Endothelial cell (in vitro differentiated cells): ENCODE data around the gene MAP1A. TPM values are rescaled to one million over a fixed set of nuclear protein-coding genes. Genes with fewer than 3 reads are reported as not detected.

ENCODE experiments used
- DNase-seq: peaks from one replicate; pipeline ENCODE4 v3.0.0; 2021; ENCODE audit warnings: low spot score
- H3K27ac Mint-ChIP-seq: one replicate; pipeline ENCODE4 v1.8.0; 2021; ENCODE audit warnings: mixed read lengths, inconsistent platforms; ENCODE audit not compliant: unreplicated experiment
- H3K27me3 Mint-ChIP-seq: one replicate; pipeline ENCODE4 v1.8.0; 2021; ENCODE audit warnings: mild to moderate bottlenecking, moderate library complexity, mixed read lengths, inconsistent platforms; ENCODE audit not compliant: unreplicated experiment
- H3K36me3 Mint-ChIP-seq: one replicate; pipeline ENCODE4 v1.8.0; 2021; ENCODE audit warnings: mild to moderate bottlenecking, low read depth, mixed read lengths, inconsistent platforms; ENCODE audit not compliant: unreplicated experiment
- H3K4me1 Mint-ChIP-seq: one replicate; pipeline ENCODE4 v1.8.0; 2021; ENCODE audit warnings: mild to moderate bottlenecking, mixed read lengths, inconsistent platforms; ENCODE audit not compliant: unreplicated experiment
- H3K4me3 Mint-ChIP-seq: one replicate; pipeline ENCODE4 v1.8.0; 2021; ENCODE audit warnings: mild to moderate bottlenecking, mixed read lengths, inconsistent platforms; ENCODE audit not compliant: unreplicated experiment
- H3K9me3 Mint-ChIP-seq: one replicate; pipeline ENCODE4 v1.8.0; 2021; ENCODE audit warnings: mixed read lengths, inconsistent platforms; ENCODE audit not compliant: unreplicated experiment
- CTCF ChIP-seq: fragments of 200-600 bp; sonication (generic); IDR thresholded peaks from one replicate; pipeline ENCODE4 v1.5.0; 2021; ENCODE audit warnings: antibody characterized with exemption; ENCODE audit not compliant: unreplicated experiment
- total RNA-seq: library from RNA; stranded (reverse); fragmentation: NEBNext Ultra II Directional; extraction: Animal tissue kit (Norgen Biotek cat#: 25700); gene quantifications from one replicate; pipeline ENCODE4 v1.2.1, GENCODE V29; 2021; ENCODE audit not compliant: unreplicated experiment

Gene MAP1A
- total RNA-seq, 1 donor from 2014 or later: 1.8 TPM

- Mint-ChIP-seq H3K9me3 (no peaks in the 10 kb centered on the region), H3K4me3 (no peak overlapping the region), H3K27me3 (no peaks in the 10 kb centered on the region), H3K36me3 (no peaks in the 10 kb centered on the region), H3K4me1 (no peaks in the 10 kb centered on the region), H3K27ac (no peak overlapping the region)
- no peak for TF ChIP-seq CTCF
- DNase-seq: no peak
These were observed 17.8 kb upstream of the MAP1A start for GRCh38 chr15:43499635-43500034.

- no peak for TF ChIP-seq CTCF
- peaks cover 3% of the 10 kb centered on the region for H3K4me1 Mint-ChIP-seq
- H3K36me3 Mint-ChIP-seq: peaks cover 4% of the 10 kb centered on the region
- H3K9me3 Mint-ChIP-seq: no peaks in the 10 kb centered on the region
- no peak for DNase-seq
- peaks cover 4% of the 10 kb centered on the region for H3K27me3 Mint-ChIP-seq
- no peak overlapping the region for H3K27ac Mint-ChIP-seq
- no peak overlapping the region for H3K4me3 Mint-ChIP-seq
These were observed 11.7 kb upstream of the MAP1A start for GRCh38 chr15:43505738-43506137.

- H3K27ac Mint-ChIP-seq: no peak overlapping the region
- no peak for TF ChIP-seq CTCF
- H3K27me3 Mint-ChIP-seq: peaks cover 18% of the 10 kb centered on the region
- peaks cover 12% of the 10 kb centered on the region for H3K4me1 Mint-ChIP-seq
- peak overlapping the region; percentile 14 for H3K4me3 Mint-ChIP-seq
- no peaks in the 10 kb centered on the region for H3K9me3 Mint-ChIP-seq
- no peak for DNase-seq
- peaks cover 9% of the 10 kb centered on the region for H3K36me3 Mint-ChIP-seq
These were observed 9.0 kb upstream of the MAP1A start for GRCh38 chr15:43508421-43508820.

- H3K27me3 Mint-ChIP-seq: peaks cover 18% of the 10 kb centered on the region
- no peak overlapping the region for H3K27ac Mint-ChIP-seq
- no peak for DNase-seq
- peaks cover 12% of the 10 kb centered on the region for H3K4me1 Mint-ChIP-seq
- no peaks in the 10 kb centered on the region for H3K9me3 Mint-ChIP-seq
- H3K36me3 Mint-ChIP-seq: peaks cover 9% of the 10 kb centered on the region
- no peak for TF ChIP-seq CTCF
- peak overlapping the region; percentile 98 for H3K4me3 Mint-ChIP-seq
These were observed 8.3 kb upstream of the MAP1A start for GRCh38 chr15:43508991-43509659.

- Mint-ChIP-seq H3K4me3 (peak overlapping the region; percentile 98), H3K9me3 (no peaks in the 10 kb centered on the region), H3K36me3 (peaks cover 9% of the 10 kb centered on the region), H3K27ac (peak overlapping the region; percentile 64), H3K4me1 (peaks cover 12% of the 10 kb centered on the region), H3K27me3 (peaks cover 18% of the 10 kb centered on the region)
- DNase-seq: no peak
- TF ChIP-seq CTCF: no peak
These were observed 7.7 kb upstream of the MAP1A start for GRCh38 chr15:43509660-43510199.
